GM21528 (cell line): ENCODE measurements around the gene B4GALT1.
"Not testable (repeated sequence)": the region's sequence is repeated elsewhere in the genome, so short reads cannot be mapped to it uniquely, and the experiment has no call there.

Source experiments
- ATAC-seq: cut with Tn5 transposase; IDR thresholded peaks from one replicate; pipeline ENCODE4 v1.9.1; 2021; ENCODE audit warnings: mild to moderate bottlenecking, moderate library complexity; ENCODE audit not compliant: unreplicated experiment, low FRiP score

B4GALT1 gene

DNA sequence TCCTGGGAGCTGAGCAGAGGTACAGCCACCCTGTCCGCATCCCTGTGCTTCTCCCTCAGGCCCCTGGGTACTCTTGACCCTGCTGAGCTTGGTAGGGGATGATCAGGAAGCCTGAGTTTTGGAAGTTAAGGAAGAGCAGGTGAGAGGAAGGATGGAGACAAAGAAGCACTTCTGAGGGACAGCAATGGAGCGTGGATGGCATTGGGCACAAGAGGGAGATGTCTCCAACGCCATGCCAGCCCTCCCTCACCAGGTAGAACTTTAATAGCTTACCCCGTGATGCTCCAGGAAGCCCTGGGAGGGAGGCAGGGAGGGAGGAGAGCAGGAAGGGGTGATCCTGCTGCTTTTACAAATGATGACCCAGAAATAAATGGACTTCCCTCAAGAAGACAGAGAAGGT, 60.8 kb downstream of the B4GALT1 start:
- no peak for ATAC-seq

DNA sequence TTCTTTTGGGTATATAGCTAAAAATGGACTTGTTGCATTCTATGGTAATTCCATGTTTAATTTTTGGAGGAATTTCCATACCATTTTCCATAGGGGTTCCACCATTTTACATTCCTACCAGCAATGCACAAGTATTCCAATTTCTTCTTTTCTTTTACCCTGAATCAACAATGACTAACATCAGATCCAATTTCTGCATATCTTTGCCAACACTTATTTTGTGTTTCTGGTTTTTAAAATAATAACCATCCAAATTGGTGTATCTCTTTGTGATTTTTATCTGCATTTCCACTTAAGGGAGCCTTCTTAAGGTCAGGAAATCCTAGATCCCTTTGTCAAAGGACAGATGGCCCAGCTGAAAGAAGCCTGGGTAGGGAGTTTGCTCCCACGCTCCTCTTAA, 61.2 kb downstream of the B4GALT1 start:
- no peak for ATAC-seq

DNA sequence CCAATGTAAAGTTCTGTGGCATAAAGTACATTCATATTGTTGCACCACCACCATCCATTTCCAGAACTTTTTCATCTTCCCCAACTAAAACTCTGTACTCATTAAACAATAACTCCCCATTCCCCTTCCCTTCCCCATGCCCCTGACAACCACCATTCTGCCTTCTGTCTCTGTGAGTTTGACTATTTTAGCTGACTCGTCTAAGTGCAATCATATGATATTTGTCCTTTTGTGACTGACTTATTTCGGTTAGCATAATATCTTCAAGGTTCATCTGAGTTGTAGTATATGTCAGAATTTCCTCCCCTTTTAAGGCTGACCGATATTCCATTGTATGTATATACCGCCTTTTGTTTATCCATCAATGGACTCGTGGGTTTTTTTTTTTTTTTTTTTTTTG, 61.6 kb downstream of the B4GALT1 start:
- ATAC-seq = no peak

DNA sequence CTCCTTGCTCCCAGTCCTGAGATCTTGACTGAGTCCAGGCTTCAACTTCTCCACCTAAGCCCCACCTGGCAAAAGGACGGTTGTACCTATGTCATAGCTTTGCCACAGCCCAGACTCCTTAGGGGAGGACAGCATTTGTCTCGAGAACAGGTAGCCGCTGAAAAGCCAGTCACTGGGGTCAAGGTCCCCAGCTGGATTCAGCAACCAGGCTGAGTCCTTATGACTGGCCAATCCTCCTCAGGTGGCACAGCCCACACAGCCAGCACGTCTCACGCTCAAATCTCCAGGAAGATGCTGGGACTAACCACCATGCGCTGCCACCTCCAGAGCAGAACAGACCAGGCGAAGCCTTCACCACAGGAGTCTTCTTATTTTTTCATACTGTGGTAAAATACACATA, 62.7 kb downstream of the B4GALT1 start:
- ATAC-seq = no peak

DNA sequence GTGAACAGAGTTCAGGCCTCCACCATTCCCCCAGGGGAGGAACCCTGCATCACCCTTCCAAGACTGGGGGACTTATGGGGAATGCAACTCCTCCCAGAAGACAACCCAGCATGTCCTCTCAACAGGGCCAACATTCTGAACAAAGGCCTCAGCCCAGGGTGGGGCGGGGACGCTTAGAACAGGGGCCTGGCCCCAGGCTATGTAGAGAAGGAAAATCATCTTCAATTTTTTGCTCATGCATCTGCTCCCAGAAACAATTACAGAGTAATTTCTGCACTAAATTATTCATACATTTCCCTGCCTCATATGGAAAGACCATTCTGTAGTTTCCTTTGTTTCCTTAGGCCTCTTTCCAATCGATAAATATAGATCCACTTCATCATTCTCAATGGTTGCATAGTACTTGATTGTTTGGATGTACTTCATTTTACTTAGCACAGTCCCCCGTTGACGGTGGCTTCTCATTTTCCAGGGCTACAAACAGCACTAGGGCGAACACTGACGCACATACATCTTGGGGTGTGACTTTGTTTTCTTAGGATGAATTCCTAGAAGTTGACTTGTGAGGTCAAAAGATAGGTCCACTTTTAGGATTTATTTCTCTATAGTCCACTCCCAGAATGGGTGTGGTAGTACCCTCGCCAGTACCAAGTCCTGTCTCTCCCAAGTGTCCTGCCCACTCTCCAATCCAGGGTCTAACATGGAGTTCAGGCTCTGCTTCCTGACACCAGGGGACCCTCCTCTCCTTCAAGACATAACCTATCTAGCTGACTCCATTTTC, 63.4 kb downstream of the B4GALT1 start:
- no peak for ATAC-seq

DNA sequence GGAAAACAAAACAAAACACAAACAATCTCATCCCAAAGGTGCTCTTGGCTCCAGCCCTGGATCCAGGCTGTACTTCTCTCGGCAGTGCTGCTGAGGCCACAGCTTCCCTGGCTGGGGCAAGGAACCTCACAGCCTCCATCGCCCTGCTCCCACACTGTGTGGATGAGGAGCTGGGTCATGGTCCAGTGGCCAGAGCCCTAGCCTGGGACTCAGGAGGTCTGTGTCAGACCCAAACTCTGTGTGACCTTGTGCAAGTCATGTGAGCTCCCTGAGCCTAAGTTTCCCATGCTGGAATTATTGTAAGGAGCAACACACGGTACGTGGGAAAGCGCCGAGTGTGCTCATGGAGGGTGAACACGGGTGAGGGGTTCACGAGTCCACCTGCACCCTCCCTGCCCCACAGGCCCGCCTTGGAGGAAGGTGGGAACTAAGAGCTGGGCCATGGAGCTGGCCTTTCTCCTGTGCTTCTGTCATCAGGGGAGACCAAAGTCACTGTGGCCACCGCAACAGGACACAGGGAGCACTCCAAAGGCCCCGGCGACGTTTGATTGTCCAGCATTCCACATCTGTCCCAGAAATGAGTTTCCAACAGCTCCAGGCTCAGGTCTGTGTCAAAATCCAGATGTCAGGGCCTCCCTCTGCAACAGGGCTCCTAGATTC, 64.5 kb downstream of the B4GALT1 start:
- no peak for ATAC-seq

DNA sequence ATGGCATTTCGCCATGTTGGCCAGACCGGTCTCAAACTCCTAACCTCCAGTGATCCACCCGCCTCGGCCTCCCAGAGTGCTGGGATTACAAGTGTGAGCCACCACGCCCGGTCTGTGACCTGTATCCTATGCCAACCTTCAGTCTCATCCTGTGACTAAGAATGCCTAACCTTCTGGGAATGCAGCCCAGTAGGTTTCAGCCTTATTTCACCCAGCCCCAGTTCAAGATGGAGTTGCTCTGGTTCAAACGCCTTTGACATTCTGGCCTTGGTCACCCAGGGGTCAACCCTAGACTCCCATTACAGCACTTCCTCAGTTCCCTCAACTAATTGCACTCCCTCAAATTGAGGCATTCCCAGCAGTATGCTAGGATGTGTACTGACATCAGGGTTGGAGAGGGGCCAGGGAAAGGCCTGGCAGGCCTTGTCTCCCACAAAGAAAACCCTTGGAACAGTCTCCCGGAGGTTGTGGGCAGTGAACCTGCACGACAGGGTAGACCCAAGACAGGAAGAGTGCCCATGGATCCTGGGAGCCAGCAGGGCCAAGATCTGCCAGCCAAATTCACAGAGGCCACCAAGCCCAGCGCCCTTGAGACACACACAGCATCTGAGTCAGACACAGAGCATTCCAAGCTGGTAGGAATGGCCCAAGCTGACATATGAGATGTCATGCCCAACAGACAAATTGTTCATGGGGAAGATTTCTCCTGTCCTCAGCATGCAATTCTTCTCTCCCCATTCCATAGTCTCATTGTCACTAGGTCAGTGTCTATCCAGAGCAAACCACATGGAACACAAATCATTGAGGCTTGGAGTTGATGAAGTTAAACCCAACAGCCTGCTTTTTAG, 65.8 kb downstream of the B4GALT1 start:
- no peak for ATAC-seq

DNA sequence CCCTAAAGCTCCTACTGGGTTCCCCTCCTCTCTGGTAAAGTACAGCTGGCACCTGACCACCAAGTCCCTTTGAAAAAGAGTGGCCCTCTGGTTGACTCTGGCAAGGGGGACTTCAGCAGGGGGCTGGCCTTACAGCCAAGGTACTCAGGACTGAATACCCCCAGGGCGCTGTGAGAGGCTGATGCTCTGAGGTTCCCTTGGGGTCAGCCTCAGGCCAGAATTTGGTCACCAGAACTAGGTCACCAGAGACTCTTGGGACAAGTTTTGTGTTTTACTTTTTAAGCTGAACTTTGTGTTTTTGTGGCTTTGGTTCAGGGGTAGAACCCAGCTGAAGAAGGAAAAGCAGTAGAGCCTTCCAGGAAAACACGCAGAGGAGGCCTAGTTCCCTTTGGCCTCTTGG, 67.4 kb downstream of the B4GALT1 start:
- no peak for ATAC-seq

DNA sequence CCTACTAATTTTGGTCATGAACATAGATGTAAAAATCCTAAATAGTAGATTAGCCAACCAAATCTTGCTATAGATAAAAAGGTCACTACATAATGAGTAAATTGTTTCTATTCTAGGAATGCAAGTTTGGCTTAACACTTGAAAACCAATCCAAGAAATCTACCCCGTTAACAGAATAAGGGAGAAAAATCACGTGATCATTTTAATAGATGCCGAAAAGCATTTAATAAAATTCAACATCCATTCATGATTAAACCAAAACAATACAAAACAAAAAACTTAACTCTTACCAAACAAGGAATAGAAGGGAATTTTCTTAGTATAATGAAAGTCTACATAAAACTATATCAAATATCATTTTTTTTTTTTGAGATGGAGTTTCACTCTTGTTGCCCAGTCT, 69.9 kb downstream of the B4GALT1 start:
- no peak for ATAC-seq

DNA sequence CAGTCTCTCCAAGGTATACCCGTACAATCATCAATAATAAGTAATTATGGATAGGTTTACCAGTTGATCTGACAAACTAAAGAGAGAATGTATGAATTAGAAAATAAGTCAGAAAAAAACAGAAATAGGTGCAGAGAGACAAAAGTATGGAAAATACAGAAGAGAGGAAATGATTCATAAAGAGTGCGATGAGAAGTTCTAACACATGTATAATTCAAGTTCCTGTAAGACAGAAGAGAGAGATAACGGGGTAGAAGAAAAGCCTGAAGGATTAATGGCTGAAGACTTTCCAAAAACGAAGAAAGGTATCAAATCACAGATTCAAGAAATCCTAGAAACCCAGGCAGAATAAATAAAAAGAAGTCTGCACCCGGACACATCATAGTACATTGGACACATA, 74.5 kb downstream of the B4GALT1 start:
- no peak for ATAC-seq

DNA sequence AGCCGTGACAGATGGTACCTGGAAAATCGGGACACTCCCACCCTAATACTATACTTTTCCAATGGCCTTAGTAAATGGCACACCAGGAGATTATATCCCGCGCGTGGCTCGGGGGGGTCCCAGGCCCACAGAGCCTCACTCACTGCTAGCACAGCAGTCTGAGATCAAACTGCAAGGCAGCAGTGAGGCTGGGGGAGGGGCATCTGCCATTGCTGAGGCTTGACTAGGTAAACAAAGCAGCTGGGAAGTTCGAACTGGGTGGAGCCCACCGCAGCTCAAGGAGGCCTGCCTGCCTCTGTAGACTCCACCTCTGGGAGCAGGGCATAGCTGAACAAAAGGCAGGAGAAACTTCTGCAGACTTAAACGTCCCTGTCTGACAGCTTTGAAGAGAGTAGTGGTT, 81.5 kb downstream of the B4GALT1 start:
- ATAC-seq = not testable (repeated sequence)

DNA sequence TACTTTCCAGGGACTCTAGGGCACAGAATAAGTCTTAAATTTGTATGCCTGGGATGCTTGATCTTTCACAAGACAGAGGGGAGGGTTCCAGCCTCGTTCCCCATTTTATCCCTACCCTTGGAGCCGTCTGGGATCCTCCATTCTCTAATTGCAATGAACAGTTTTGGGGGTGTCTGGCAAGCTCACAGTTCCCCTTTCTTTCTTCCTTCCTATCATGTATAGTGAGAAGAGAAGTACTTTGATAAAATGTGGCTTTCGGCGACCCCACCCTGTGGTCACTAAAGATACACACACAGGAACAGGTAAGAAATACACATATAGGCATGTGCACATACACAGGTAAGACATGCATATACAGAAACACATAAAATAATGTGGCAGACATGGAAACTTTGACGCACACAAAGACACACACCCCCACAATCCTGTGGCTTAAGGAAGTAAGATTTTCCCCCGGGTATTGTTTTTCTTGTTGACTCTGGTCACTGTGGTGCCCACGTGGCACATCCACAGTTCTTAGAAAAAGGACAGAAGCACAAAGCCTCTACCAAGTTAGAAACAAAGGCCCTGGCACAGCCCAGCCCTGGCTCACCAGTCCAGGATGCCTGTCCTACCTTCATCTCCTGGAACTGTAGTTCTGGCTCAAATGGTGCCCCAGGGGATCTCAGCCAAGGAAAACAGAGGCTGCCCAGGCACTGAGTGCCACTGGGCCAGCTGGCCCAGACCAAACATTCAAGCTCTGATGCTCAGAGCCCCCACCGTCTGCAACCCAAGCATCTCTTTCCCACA, 84.4 kb downstream of the B4GALT1 start:
- ATAC-seq = no peak

DNA sequence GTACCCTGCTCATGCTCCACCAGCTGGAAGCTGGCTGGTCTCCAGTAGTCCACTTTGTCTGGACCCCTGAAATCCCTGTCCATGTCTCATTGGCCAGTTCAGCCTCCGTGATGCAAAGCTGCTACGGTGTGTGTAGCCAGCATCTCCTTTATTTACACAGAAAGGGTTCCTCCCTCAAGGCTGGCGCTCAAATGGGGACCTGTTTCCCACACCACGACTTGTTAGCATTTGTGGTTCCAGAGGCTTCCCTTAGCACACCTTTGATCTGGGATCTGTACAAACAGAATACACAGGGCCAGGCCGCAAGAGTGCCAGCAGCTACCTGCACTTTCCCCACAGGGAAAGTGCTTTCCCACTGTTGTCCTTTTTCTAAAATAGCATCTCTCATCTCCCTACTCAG, 85.0 kb downstream of the B4GALT1 start:
- no peak for ATAC-seq

DNA sequence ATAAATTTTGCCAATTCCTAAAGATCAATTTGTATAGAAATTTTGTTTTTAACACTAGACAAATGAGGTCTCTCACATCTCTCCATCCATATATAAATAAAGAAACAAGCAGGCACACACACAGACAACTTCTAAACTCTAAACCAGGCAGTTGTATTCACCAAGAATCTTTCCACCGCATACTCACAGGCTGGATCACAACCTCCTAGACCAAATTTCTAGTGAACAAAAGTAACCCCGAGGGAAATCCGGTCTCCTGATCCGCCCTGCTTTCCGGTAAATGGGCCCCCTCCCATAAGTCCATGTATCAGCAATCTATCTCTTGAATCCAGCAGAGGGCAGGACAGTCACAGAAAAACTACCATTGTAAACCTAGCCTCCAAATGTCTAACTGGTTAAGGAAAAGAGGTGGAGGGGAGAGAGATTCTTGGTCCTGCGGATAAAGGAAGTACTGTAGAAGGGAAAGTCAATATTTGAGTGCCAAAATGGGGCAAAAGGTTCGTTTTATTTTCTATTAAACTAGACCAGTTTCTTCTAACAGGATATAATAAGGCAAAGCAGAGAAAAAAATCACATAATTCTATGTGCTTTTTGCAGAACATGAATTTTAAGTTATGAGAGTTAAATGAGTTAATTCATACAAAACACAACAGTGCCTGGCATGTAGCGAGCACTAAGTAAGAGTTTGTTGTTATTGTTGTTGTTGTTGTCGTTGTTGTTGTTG, 85.8 kb downstream of the B4GALT1 start:
- no peak for ATAC-seq

DNA sequence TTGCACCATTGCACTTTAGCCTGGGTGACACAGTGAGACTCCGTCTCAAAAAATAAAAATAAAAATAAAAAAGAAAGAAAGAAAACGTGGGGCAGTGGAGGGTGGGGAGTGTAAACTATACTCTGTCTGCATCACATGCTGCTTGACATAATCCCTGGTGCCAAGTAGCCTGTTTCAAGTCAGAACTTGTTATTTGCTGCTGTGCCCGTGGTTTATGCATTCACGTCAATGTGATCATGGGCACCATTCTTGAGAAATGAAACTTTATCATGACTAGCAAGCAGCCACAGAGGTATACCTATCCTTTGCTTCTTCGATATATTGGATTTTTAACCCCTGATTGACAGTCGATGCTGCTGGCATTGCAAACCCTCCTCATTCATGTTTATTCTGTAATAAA, 86.6 kb downstream of the B4GALT1 start:
- no peak for ATAC-seq

DNA sequence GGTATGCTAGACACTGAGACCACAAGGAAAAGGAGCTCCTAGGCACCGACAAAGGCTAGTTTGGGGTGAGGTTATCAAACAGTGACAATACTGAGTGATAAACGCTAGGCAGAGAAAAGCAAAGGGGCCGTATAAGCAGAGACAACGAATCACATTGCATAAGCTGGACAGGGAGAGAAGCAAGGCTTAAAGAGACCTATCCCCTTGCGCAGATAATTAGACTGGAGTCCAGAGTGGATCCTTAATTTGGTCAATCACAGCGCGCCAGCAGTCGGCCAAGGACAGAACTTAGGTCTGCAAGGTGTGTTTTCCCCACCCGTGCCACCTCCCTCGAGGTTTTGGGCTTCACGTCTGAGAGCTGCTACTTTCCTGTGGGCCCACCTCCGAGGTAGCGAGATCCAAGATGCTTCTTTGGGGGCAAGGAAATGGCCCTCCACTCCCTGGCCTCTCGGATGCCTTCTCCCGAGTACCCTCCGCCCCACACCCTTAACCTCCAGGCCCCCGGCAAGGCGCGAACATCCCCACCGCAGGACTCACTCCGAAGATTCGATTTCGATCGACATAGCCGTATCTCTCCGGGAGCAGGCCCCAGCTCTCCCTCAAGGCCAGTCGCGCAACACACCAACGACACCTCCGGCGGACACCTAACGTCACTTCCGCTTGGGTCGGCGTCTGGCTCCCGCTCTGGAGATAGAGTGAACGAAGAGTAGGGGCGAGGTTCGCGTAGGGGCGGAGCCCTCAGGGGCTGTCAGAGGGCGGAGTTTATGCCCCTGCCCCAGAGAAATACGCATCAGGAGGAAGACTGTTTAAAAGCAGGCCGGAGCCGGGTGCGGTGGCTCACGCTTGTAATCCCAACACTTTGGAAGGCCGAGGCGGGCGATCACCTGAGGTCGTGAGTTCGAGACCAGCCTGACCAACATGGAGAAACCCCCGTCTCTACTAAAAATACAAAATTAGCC, 90.8 kb downstream of the B4GALT1 start, which contains the start of gene SMU1:
TSS of gene SMU1 (minus strand) at position 629 of the 959 bp plus-strand sequence. CDS start at position 563, 66 bp downstream.
- ATAC-seq = peak; percentile 99

DNA sequence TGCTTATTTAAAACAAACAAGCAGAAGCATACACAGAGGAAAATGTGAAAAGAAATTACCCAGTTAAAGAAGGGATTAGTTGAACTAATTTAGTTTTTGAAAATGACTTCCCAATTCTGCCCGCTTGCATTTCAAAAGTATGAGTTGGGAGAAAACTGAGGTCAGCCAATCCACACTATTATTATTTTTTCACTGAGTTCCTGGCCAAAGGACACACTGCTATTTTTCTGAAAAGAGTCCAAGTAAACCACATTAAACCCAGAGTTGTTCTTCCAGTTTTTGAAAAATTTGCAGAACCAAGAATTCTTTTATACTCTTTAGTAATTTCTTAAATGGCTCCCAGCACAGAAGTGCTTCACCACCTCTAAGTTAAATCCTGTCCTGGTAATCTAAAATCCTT, 98.1 kb downstream of the B4GALT1 start:
- no peak for ATAC-seq

DNA sequence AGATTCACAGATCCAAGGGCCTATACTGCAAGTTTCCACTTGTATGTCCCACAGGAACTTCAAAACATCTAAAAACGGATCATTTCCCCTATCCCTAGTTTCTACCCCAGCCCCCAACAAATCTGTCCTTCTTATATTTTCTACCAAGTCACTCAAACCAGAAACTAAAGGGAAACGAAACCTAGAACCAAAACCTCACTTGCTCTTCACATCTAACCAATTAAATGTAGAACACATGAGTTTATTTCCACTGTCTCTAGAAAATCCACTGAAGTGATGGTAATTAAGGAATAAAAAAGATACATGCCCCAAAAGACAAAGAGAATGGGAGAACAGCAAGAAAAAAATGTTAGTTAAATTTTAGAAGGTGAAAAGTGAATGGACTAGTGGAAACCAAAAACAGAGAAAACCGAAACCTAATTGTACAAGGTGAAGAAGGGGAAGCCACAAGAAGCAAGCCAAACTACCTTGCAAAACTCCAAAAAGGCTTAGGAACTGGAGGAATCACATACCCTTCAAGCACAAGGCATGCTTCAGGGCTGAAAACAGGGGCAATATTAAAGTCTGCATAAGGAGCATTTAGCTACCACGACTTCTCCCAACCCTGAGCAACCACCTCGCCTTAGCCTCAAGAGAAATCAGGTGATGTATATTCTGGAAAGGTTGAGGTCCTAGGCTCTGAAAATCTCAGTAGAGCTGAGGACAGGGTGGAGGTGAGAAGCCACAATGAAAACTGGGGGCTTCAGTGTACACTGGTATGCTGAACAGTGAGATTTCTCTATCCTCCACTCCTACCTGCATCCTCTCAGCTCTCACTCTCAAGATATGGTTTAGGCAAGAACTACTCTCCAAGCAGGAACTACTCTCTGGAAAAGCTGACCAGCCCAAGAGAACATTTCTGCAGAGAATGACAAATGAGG, 101.7 kb downstream of the B4GALT1 start:
- peak; percentile 77 for ATAC-seq
